Endothelial cell of umbilical vein (primary cell): ENCODE results near the gene DOCK6. TPM values are rescaled to one million over a fixed set of nuclear protein-coding genes. Genes with fewer than 3 reads are reported as not detected.

ENCODE experiments used
- BruUV-seq: library from RNA; stranded (reverse); fragments of 400-500 nt; replicated peaks from 2 replicates; lab custom pipeline; 2021; lab: Mats Ljungman, UMichigan
- CTCF ChIA-PET: fragments of 300-600, 350-600 bp; sonication (Branson Sonifier 250); formaldehyde crosslinking; loops from one replicate; lab custom pipeline; 2021; ENCODE audit warnings: antibody characterized with exemption, inconsistent platforms; lab: Charles Lee
- POLR2A ChIA-PET: fragments of 300-600, 350-600 bp; sonication (Branson Sonifier 250); formaldehyde crosslinking; loops from one replicate; lab custom pipeline; 2021; ENCODE audit warnings: antibody characterized with exemption, inconsistent platforms; lab: Charles Lee
- DNase-seq: peaks from one replicate; pipeline ENCODE4 v3.0.0-alpha.2; 2011; ENCODE audit warnings: low read depth, low spot score
- FAIRE-seq: peaks from 2 replicates; lab custom pipeline; 2011; peaks lifted over from hg19 to GRCh38; lab: Jason Lieb, UNC
- H2AFZ ChIP-seq: 2 replicates; pipeline ENCODE4 v1.6.0; 2012; ENCODE audit warnings: low read depth, low read length, control low read depth, inconsistent platforms
- H3K27ac ChIP-seq: 2 replicates; pipeline ENCODE4 v1.5.1; 2011; ENCODE audit warnings: low read depth, mild to moderate bottlenecking, control low read depth, low read length, moderate library complexity; ENCODE audit not compliant: insufficient read depth
- H3K27me3 ChIP-seq, 2 experiments: 2 replicates each; pipeline versions ENCODE4 v1.6.0 to v1.6.1; 2011; ENCODE audit warnings: low read length in 2 of 2, mixed read lengths in 1 of 2; ENCODE audit not compliant: control insufficient read depth in 2 of 2, insufficient read depth in 2 of 2
- H3K36me3 ChIP-seq, 2 experiments: 2 replicates in 1 of 2; 3 replicates in 1 of 2; pipeline ENCODE4 v1.5.1; 2011; ENCODE audit warnings: low read length in 2 of 2, mild to moderate bottlenecking in 1 of 2, moderate library complexity in 1 of 2; ENCODE audit not compliant: control insufficient read depth in 2 of 2, insufficient read depth in 2 of 2; ENCODE audit errors: extremely low read depth in 1 of 2
- H3K4me1 ChIP-seq: 3 replicates; pipeline ENCODE4 v1.5.1; 2011; ENCODE audit warnings: mild to moderate bottlenecking, low read length; ENCODE audit not compliant: control insufficient read depth, insufficient read depth; ENCODE audit errors: extremely low read depth
- H3K4me2 ChIP-seq: 2 replicates; pipeline ENCODE4 v1.6.1; 2011; ENCODE audit warnings: low read length, control low read depth, mixed read lengths; ENCODE audit not compliant: insufficient read depth
- H3K4me3 ChIP-seq, 3 experiments: fragments of 200-600 bp in 1 of 3; sonication (generic), shearing (Covaris generic) in 1 of 3; replicated peaks in 1 of 3; 2 replicates each; pipeline ENCODE4 v1.5.1; 2011 to 2016; ENCODE audit warnings: control low read depth in 3 of 3, low read length in 3 of 3, mild to moderate bottlenecking in 2 of 3, inconsistent platforms in 1 of 3, low read depth in 1 of 3, moderate library complexity in 1 of 3; ENCODE audit not compliant: insufficient read depth in 1 of 3
- H3K79me2 ChIP-seq: 2 replicates; pipeline ENCODE4 v1.6.0; 2012; ENCODE audit warnings: low read length, inconsistent platforms; ENCODE audit not compliant: control insufficient read depth, insufficient read depth
- H3K9ac ChIP-seq: replicated peaks from 2 replicates; pipeline ENCODE3; 2011; ENCODE audit warnings: low read length, control low read depth; ENCODE audit not compliant: insufficient read depth; ENCODE audit errors: extremely low read depth
- H3K9me1 ChIP-seq: replicated peaks from 3 replicates; pipeline ENCODE4 v1.6.0; 2011; ENCODE audit warnings: mild to moderate bottlenecking, low read length; ENCODE audit not compliant: control insufficient read depth, insufficient read depth; ENCODE audit errors: extremely low read depth
- H3K9me3 ChIP-seq: replicated peaks from 2 replicates; pipeline ENCODE4 v1.5.1; 2012; ENCODE audit warnings: low read length, inconsistent platforms; ENCODE audit not compliant: control insufficient read depth, insufficient read depth
- H4K20me1 ChIP-seq: replicated peaks from 2 replicates; pipeline ENCODE3; 2011; ENCODE audit warnings: mild to moderate bottlenecking, low read length; ENCODE audit not compliant: control insufficient read depth, insufficient read depth; ENCODE audit errors: extremely low read depth
- EZH2 ChIP-seq: IDR thresholded peaks from 2 replicates; pipeline ENCODE4 v1.6.1; 2012; ENCODE audit warnings: borderline replicate concordance, low read depth, mild to moderate bottlenecking, moderate library complexity, low read length, inconsistent platforms; ENCODE audit not compliant: severe bottlenecking
- FOS ChIP-seq: IDR thresholded peaks from 2 replicates; pipeline ENCODE4 v1.6.1; 2011; ENCODE audit warnings: mild to moderate bottlenecking, low read length, moderate library complexity, borderline replicate concordance; ENCODE audit not compliant: insufficient read depth
- GATA2 ChIP-seq: IDR thresholded peaks from 2 replicates; pipeline ENCODE4 v1.7.0; 2011; ENCODE audit warnings: low read depth, mild to moderate bottlenecking, moderate library complexity, mixed read lengths, low read length; ENCODE audit not compliant: insufficient read length, insufficient read depth
- JUN ChIP-seq: IDR thresholded peaks from 2 replicates; pipeline ENCODE4 v1.6.1; 2011; ENCODE audit warnings: borderline replicate concordance, low read depth; ENCODE audit not compliant: insufficient read length, insufficient read depth
- MYC ChIP-seq: IDR thresholded peaks from one replicate; pipeline ENCODE4 v1.6.1; 2011; ENCODE audit warnings: mild to moderate bottlenecking, low read depth, low read length
- POLR2A ChIP-seq: IDR thresholded peaks from 2 replicates; pipeline ENCODE4 v1.6.1; 2012; ENCODE audit warnings: low read depth, mild to moderate bottlenecking, control low read depth, low read length
- POLR2AphosphoS5 ChIP-seq: IDR thresholded peaks from 2 replicates; pipeline ENCODE4 v1.6.1; 2012; ENCODE audit warnings: low read depth, mild to moderate bottlenecking, control low read depth, low read length, moderate library complexity; ENCODE audit not compliant: insufficient read depth
- dilution Hi-C: fragments of 300-500 bp; cut with MboI; formaldehyde crosslinking; loops from one replicate; pipeline ENCODE4 v1.15.0; 2019; ENCODE audit warnings: low sequenced_read_pairs; ENCODE audit not compliant: extremely low pct_ligation_motif_present
- intact Hi-C: fragments of 100-400 bp; cut with micrococcal nuclease; formaldehyde crosslinking; loops from one replicate; pipeline ENCODE4 v1.10.0; 2022
- polyA plus RNA-seq, 4 experiments: library from polyadenylated mRNA; depleted of rRNA in 3 of 4; stranded (reverse) in 3 of 4; unstranded in 1 of 4; fragments of >200 nt; gene quantifications; 2 replicates each; pipeline versions ENCODE4 v1.2.1 to v1.2.3, GENCODE V29; 2011 to 2012; ENCODE audit warnings: missing spikeins in 1 of 4
- total RNA-seq: library from RNA; stranded (reverse); gene quantifications from 2 replicates; pipeline ENCODE4 v1.2.3, GENCODE V29; 2021
- TF ChIP-seq, protein P1 (sequence below), 2 donors: IDR thresholded peaks; 1 replicate in 1 of 2; 2 replicates in 1 of 2; pipeline ENCODE4 v1.5.1; 2011; ENCODE audit warnings: low read length in 2 of 2, mild to moderate bottlenecking in 2 of 2, moderate library complexity in 2 of 2, control low read depth in 1 of 2, inconsistent platforms in 1 of 2, low read depth in 1 of 2; ENCODE audit not compliant: insufficient read depth in 1 of 2; ENCODE audit errors: extremely low read depth in 1 of 2
- TF ChIP-seq, protein P2 (sequence below): IDR thresholded peaks from 2 replicates; pipeline ENCODE4 v1.6.1; 2011; ENCODE audit not compliant: insufficient read depth, insufficient read length

The DOCK6 gene
- total and polyA plus RNA-seq, 2 donors (not counting 3 experiments of a cell fraction or from before 2014, with no cell fraction given) = 126 to 334 TPM

DNA sequence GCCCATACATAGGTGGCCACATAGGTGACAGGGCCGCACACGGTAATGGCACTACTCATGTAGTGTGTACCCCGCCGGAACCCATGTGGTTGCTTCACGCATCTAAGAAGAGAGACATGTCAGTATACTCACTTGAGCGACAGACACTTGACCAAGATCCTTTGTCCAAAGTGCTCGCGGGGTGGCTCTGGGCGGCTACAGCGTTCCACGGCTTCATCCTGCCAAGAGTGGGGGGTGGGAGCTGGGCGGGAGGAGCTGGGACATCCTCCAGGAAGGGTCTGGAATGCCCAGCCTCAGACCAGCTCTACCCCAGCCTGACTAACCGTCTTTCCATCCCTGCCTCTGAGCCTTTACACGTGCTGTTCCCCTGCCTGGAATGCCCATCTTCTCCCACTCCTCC, 14.4 kb downstream of the DOCK6 start:
- Histone ChIP-seq H3K27ac (no peak overlapping the region), H3K79me2 (no peaks in the 10 kb centered on the region), H3K9ac (no peak overlapping the region), H4K20me1 (no peaks in the 10 kb centered on the region), H3K4me1 (peaks cover 19% of the 10 kb centered on the region), H3K9me3 (no peaks in the 10 kb centered on the region), H3K4me2 (no peak overlapping the region), H3K27me3 (no peaks in the 10 kb centered on the region), H3K36me3 (peaks cover 15 to 38% of the 10 kb centered on the region in 2 experiments), H3K4me3 (no peak overlapping the region), H2AFZ (no peak overlapping the region), H3K9me1 (no peaks in the 10 kb centered on the region)
- TF ChIP-seq POLR2A = no peak
- TF ChIP-seq GATA2 = no peak
- TF ChIP-seq FOS = no peak
- TF ChIP-seq POLR2AphosphoS5 = no peak
- TF ChIP-seq, protein P1, sequence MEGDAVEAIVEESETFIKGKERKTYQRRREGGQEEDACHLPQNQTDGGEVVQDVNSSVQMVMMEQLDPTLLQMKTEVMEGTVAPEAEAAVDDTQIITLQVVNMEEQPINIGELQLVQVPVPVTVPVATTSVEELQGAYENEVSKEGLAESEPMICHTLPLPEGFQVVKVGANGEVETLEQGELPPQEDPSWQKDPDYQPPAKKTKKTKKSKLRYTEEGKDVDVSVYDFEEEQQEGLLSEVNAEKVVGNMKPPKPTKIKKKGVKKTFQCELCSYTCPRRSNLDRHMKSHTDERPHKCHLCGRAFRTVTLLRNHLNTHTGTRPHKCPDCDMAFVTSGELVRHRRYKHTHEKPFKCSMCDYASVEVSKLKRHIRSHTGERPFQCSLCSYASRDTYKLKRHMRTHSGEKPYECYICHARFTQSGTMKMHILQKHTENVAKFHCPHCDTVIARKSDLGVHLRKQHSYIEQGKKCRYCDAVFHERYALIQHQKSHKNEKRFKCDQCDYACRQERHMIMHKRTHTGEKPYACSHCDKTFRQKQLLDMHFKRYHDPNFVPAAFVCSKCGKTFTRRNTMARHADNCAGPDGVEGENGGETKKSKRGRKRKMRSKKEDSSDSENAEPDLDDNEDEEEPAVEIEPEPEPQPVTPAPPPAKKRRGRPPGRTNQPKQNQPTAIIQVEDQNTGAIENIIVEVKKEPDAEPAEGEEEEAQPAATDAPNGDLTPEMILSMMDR (IDR thresholded peaks at IDR 0.05; ENCODE audit: extremely low read depth in 1 of 2, insufficient read depth in 1 of 2, low read depth in 1 of 2, low read length in 2 of 2) = no peak
- TF ChIP-seq EZH2 = no peak
- TF ChIP-seq, protein P2, sequence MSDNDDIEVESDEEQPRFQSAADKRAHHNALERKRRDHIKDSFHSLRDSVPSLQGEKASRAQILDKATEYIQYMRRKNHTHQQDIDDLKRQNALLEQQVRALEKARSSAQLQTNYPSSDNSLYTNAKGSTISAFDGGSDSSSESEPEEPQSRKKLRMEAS = no peak
- TF ChIP-seq JUN = no peak
- TF ChIP-seq MYC = no peak
- ChIA-PET POLR2A (no interaction called here), CTCF (interaction anchor here (1.3 kb wide), 1 partner anchor 46 kb away, joined by 3 read pairs; no protein-coding TSS in a partner anchor)
- no TSS peak for BruUV-seq
- FAIRE-seq = no peak
- dilution Hi-C loops (no loop called here), intact Hi-C loops (no loop called here)
- no peak for DNase-seq
